GM21786 (cell line): ENCODE measurements around the gene PPP1R37.
A peak's percentile ranks its signal among the peaks of the same experiment; 100 is the strongest.

Experiments used
- ATAC-seq: cut with Tn5 transposase; IDR thresholded peaks from one replicate; pipeline ENCODE4 v1.9.1; 2021; ENCODE audit not compliant: unreplicated experiment

PPP1R37 gene

DNA sequence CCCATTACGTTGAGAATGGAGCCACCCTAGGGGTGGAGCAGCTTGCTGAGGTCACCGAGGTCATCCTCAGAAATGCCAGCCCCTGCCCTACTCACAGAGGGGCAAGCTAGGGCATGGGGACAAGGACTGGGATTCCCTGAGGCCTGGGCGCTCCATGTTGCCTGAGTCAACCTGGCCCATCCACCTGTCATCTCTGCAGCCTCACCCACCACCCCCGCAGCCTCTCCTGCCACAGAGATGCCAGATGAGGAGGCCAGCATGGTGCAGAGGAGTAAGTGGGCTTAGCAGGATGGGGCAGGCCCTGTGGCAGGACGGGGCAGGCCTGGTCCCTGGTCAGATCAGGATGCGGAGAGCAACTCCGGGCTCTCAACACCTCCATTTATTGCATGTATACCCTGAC lies 58.3 kb downstream of the PPP1R37 start:
- no peak for ATAC-seq

DNA sequence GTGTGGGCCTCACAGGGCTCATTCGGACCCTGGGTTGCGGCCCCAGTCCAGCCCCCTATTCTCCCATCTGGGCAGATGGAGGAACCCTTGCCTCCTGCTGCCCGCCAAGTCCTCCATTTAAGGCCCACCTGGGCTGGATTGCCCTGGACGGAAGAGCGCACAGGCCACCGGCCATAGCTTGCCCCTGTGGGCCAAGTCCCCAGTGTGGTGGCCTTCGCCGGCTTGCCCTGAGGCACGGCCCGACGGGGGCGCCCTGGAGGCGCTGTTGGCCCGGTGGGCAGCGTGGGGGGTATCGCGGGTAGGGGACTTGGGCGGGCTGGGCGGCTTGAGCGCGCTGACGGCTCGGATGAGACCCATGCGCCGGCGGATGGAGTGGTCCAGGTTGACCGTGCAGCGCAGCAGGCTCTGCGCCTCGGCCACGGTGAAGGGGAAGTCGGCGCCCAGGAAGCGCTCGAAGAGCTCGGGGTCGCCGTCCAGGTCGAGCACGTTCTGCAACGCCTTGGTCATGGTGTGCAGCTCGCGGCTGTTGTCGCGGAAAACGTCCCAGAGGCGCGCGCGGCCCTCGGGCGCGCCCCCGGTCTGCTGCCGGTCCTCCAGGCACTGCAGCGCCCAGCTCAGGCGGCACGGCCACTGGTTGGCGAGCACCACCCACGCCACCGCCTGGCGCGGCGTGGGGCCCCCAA lies 59.0 kb downstream of the PPP1R37 start:
- ATAC-seq: no peak

DNA sequence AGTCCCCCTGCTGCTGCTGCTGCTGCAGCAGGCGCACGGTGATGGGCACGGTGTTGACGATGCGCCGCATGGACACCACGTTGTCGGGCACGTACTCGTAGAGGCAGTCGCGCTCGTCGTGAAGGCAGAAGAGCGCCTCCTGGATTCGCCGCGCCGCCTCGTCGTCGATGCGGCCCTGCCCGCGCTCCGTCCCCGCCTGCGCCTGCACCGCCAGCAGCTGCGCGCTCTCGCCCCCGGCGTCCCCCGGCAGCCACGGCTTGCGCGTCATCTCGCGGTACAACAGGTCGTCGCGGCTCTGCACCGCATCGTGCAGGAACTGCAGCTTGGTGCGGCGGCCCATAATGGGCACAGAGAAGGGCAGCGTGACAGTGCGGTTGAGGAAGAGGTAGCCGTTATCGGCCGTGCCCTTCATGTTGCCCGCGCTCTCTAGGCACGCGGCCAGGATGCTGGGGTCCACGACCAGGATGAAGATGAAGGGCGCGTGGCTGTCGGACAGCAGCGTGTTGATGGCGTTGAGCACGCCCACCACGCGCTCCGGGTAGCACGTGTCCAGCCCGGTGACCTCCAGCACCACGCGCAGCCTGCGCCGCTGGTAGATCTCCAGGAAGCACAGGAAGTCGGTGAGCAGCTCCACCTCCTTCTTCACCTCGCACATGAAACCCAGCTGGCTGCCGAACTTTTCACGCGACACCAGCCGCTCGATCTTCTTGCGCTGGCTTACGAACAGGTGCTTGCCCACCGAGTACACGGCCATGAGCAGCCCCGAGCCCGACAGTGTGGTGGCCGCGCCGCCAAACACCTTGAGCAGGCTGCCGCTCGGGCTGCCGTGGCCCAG lies 59.7 kb downstream of the PPP1R37 start:
- no peak for ATAC-seq

DNA sequence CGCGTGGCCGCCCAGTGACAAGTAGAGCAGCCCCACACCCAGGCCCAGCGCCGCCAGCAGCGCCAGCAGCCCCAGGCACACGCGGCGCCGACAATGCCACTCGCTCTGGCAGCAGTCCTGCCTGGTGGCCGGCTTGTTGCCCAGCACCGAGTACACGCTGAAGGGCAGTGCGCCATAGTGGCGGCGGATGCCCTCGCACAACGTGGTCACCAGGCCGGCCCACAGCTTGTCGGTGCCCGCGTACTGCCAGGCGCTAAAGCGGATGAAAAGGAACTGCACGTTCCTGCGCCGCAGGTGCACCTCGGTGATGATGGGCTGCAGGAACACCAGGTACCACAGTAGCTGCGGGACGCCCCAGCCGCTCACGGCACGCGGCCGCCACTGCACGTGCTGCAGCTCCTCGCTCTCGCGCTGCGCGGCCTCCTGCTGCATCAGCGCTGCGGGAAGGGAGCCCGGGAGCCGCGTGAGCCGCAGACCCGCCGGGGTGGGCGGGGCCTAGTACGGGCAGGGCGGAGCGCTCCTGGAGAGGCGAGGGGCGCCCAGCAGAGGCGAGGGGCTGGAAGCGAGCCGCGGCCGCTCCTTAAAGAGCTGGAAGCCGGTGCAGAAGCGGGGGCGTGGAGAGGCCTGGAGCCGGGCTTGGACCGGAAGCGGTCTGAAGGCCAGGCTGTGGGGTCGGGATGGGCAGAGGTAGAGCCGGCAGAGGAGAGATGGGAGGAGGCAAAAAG lies 60.5 kb downstream of the PPP1R37 start:
- ATAC-seq: no peak

DNA sequence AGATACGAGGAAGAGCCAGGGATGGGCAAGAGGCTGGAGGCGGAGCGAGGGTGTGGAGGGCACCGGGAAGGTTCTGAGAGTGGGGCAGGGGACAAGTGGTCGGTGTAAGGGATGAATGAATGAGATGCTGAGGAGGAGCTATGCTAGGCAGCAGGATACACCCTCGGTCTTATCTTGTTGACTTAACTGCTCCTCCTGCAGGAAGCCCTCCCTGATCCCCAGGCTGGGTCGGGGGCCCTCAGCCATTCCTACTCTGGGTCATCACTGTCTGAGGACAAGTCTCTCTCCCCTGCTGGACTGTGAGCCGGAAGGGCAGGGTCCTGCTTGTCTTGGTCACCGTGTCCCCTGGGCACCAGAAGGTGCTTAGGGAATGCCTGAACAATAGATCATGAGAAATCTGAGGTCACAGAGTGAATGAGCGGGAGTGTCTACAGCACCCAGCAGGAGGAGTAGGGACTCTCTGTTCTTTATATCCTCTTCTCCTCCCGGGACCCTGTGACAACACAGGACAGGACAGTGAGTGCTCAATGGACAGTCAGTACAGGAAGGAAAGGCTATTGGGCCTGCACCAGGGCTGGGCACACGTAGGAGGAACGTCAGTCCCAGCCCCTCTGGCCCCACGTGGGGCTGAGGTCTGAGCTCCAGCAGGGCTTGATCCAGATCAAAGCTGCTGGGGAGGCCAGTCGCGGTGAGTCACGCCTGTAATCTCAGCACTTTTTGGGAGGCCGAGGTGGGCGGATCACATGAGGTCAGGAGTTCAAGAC lies 61.3 kb downstream of the PPP1R37 start:
- ATAC-seq: no peak

DNA sequence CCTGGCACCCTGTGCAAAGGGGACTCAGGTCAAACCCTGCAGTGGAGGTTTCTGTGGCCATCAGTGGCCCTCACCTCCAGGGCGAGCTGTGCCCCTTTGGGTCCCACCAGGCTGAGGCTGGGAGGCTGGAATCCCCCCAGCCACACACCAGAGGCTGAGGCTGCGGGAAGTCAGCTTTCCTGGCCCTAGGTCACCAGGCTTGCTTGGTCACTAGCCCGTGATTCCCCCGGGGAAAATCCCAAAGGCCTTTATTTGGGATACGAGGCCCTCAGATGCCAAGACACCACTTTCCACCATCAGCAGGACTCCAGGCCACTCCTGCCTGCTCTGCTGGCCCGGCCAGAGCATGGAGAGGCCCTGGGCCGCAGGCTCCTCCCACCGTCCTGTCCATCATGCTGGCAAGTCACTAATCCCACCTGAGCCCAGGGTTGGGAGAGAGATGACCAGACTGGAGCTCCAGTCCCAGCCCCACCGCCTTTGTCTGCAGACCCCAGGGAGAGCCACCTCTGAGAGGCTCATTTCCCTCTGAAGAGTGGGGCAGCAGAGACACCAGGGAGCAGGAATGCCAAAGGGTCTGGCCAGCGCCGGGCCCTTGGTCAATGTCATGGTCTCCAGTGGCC lies 63.1 kb downstream of the PPP1R37 start:
- ATAC-seq: no peak

DNA sequence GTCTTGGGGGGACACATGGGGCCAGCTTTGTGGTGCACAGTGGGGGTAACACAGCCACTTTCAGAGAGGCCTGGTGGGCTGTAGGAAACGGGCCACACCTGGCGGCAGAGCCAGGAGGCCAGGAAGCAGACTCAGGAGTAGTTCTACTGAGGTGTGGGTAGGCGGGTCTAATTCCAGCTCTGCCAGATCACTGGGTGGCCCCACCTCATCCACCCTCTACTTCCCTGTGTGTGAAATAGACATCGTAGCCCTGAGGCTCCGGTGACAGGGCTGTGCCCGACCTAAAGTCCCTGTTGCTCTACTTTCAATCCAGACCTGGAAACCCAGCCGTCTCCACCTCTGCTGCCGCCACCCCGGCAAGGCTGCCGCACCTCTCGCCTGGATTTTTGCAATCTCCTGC lies 63.8 kb downstream of the PPP1R37 start:
- ATAC-seq: no peak

DNA sequence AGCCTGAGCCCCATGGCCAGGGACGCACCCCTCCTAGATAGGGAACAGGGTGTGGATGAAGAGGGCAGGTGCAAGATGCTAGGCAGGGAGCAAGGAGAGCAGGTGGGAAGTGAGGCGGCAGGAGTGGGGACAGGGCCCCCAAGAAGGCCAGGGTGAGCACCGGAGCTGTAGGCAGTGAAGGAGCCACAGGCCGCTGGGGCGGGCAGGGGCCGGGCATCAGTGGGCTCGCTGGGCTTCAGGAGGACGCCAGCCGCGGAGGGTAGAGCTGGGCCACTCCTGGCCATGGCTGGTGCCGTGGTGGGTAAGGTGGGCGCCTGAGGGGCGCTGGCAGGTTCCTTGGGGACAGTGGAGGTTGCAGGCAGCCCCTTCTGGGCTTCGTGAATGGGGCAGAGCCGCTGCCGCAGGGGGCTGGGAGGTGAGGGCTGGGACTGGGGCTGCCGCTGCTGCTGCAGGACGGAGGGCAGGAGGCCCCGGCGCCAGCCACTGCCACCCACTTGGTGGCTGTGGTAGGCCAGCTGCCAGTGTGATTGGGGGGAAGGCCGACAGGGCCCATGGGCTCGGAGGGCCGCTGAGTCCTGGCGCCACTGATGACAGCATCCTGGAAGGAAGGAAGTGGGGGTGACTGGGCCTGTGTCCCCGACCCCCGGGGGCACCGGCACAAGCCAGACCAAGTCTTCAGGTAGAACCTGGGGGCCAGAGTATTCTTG lies 65.7 kb downstream of the PPP1R37 start:
- ATAC-seq: no peak

DNA sequence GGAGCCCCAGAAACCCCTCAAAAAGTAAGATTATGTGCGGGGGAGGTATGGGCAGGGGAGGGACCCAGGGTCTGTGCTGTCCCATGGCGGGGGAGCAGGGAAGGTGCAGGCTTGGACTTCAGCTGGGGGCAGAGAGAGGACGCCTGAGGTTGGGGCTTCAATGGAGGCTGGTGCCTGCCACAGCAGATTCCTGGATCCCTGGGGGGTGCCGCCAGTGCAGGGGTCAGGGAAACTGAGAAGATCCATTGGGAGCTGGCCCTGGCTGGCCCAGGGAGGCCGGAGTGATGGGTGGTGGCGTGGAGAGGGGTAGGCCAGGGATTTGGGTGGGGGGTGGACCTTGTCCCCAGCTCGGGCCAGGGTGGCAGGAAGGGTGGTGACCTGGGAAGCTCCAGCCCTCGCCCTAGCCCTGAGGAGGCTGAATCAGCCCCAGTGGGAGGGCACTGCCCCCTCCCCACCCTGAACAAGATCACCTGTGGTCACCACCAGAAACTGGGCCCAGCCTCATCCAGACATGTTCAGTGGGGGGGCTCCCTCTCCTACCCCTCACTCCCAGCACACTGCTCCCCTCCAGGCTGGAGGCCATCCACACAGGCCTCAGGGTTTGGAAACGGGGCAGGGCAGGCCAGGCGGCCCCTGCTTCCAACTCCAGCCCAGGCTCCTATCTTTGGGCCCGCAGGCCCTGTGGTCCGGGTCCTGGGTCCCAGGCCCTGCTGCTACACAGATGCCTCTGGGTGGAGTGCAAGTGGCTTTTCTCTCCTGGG lies 66.4 kb downstream of the PPP1R37 start:
- no peak for ATAC-seq

DNA sequence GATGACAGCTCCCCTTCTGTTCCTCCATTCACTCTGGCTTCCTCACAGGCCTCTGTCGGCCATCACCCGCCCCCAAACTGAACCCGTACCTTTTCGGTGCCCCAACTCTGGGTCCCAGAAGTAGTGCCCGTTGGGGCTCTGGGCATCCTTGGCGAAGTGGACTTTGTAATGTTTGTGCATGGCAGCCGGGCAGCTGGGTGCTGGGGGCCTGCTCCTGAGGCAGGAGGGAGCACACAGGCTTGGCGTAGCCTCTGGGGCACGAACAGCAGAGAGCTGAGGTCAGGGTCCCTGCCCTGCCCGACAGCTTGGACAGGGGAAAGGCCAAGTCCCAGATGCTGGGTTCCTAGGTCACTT lies 67.0 kb downstream of the PPP1R37 start:
- ATAC-seq: no peak

DNA sequence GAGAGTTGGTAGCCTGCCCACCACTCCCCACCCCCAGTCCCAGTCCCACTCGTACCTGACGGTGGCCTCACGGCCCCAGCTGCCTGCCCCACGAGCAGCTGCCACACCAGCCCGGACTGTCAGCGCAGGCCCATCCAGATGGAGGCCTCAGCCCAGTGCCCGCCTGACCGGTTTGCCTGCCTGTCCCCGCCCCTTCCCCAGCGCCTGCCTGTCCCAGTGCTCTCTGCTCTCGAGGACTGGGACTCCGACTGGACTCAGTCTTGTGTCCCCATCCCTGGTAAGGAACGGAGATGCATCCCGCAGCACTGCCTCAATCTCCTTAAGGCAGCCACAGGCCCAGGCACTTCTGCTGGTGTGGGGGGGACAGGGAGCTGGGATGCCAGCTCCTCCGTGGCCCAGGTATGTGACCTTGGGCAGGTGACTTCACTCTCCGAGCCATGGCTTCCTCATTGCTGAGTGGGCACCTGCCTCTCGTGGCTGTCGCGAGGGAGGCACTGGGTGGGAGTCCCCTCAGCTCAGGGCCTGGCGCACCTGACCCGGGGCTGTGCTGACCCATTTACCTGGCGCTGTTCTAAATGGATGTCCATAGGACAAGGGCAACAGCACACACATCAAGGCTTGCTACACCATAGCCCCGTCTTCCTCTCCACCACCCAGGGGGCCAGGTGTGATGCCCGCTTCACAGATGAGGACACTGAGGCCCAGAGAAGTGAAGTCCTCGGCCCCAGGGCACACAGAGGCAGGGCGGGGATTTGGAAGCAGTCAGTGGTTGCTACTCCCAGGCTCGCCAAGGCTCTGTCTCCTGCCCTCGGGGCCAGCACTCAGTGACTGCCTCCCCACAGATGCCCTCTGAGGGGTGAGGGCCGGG lies 68.1 kb downstream of the PPP1R37 start, which contains the start of gene NKPD1:
Gene NKPD1 (minus strand): TSS at position 113 of the 868 bp plus-strand sequence. CDS start 832 bp downstream, outside the sequence.
- no peak for ATAC-seq

DNA sequence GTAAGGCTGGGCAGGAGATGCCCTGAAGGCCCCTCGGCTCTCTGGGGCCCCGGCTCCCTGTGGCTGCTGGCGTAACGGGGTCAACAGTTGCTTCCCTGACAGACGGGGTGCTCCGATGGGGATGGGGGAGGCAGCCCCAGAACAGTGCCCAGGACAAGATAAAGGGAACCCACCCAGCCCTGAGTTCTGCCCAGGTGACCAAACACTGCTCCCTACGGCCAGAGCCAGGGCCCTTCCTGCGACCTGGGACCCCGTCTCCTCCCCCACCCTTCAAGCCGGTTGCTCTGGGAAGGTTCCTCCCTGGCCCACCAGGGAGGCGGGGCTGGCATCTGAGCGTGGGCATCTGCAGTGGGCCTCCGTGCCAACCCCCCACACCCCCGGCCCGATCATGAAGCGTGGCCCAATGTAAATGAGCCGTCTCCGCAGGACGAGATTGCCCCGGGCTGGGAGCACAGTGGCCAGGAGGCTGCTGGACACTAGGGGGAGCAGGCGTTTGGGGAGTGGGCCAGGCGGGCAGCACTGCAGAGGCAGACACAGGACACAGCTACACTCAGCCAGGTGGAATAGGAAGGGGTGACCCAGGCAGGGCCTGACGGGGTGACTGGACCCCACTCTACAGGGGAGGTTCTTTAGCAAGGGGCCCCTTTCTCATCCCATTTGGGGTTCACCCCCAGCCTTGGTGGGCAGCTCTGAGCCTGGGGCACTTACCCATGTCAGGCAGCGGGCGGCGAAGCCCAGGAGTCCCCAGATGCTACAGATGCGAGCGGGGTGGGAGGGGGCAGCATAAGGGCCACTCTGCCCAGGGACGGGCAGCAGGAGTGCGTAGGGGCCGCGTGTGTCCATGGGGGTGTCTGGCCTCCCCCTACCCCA lies 69.0 kb downstream of the PPP1R37 start:
- ATAC-seq: no peak

DNA sequence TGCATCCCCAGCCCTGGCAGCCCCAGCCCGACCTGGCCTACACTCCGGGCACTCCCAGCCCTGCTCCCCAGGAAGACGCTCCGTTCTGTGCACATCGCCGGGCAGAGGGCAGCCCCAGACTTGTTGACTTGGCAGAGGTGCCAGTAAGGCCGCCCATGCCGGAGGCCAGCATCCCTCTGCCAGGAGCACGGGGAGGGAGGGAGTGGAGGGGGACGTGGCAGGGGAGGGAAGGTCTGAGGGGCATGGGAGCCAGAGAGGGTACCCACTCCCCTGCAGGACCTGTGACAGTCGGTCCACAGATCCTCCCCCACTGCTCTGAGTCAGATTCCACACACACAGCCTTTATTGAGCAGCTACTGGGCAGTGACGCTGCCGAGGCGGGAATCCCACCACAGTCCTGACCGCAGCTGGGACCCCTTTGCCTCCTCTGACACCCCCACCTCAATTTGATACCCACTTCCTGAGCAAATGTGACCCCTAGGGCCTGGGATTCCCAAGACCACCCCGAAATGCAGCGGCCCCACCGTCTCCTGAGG lies 69.7 kb downstream of the PPP1R37 start:
- ATAC-seq: no peak

DNA sequence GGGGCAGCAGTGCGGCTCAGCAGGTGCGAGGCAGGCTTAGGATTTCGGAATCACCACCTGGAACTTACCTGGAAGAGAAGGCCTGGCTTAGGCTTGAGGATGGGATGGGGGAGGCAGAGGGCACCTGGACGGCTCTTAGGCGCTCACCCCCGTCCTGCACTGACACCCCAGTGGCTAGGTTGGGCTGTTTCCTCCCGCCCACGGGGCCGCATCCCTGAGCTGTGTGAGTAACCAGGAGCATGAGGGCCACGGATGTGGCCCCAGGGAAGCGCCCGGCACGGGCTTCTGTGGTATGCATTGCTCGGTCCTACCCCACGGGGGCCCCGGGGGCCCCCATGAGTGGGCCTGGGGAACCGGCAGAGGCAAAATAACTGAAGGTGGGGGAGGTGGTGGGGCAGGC lies 70.2 kb downstream of the PPP1R37 start:
- no peak for ATAC-seq

DNA sequence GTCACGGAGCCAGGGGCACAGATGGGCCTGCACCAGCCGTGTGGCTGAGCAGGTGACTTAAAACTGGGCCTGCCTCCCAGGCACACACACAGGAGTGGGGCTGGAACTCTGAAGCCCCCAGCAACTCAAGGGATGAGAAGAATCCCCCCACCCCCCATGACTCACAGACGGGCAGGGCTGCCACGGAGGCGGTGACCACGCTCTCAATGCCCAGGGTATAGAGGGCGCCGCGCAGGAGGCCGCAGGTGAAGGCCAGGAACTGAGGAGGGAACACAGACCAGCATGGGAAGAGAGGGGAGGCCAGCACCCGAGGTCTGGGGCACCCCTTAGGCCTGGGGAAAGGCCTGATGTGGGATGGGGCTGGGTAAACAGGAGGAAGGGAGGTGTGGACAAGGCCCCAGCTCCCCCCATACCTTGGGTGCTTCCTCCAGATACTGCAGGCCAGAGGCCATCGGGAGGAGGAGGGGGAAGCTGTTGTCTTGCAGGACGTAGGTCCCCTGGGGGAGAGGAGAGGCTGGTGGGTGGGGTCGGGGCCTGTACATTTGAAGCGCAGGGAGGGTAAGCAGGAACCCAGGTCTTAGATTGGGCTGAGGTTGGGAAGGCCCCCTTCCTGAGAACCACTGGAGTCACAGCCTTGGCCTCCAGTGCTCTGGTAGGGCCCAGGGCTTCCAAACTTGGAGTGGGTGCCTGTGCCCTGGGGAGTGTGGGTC lies 70.9 kb downstream of the PPP1R37 start:
- no peak for ATAC-seq

DNA sequence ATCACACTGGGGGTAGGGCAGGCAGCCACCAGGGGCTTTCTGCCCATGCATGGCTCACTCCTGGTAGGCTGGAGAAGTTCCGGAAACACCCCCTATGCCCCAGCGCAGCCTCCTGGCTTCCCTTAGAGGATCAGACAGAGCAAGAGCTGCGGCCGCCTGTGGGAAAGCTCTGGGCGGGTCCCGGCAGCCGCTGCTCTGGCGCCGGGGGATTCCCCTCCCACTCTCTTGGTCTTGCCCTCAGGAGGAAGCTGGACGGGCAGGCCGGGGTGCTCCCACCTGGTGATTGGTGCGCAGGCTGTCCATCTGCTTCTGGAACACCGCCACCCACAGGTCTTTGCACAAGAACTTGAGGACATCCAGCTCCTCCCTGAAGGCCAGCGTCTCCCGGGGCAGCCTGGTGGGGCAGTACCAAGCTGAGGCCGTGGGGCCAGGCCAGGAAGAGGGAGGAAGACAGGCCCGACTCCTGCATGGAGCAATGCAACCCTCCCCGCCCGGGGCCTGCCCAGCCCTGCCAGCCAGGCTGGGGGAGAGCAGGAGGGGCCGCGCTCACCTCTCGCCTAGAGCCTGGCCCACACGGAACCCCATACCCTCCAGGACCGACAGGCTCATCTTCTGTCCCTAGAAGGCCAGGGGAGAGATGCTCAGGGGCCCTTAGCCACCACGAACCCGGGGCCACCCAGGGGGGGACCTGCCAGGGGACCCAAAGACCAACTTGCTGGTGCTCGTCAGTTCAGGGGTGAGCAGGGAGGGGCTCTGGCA lies 71.8 kb downstream of the PPP1R37 start:
- peak; percentile 70 for ATAC-seq
